ENCODE data around the gene MORN3.

- TF ChIP-seq POLR2A (IDR thresholded peaks at IDR 0.05) (no peak), POLR2AphosphoS5 (IDR thresholded peaks at IDR 0.05) (no peak), CTCF (IDR thresholded peaks at IDR 0.05) (no peak), EP300 (IDR thresholded peaks at IDR 0.05) (no peak)
These were observed 20.9 kb downstream of the MORN3 start for GRCh38 chr12:121648458-121649028.
